ENCODE results near the gene MTUS2.
"Not testable (repeated sequence)": the region's sequence is repeated elsewhere in the genome, so short reads cannot be mapped to it uniquely, and the experiment has no call there.

The MTUS2 gene

DNA sequence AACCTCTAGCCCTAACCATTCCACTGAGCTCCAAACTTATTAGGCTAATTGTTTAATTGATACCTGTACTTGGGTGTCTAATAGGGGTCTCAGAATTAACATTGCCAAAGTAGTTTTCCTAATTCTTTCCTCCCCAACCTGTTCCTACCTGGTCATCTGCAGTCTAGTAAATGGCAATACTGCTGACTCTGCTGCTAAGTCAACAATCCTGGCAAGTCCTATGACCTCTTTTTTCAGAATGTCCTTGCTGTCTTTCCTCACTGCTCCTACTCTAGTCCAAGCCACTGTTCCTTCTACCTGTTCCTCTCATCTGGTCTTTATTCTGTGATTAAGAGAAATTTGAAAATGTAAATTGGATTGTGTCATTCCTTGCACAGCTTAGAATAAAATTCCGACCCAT is 143.9 kb downstream of the MTUS2 start:
- DNase-seq: no peak

DNA sequence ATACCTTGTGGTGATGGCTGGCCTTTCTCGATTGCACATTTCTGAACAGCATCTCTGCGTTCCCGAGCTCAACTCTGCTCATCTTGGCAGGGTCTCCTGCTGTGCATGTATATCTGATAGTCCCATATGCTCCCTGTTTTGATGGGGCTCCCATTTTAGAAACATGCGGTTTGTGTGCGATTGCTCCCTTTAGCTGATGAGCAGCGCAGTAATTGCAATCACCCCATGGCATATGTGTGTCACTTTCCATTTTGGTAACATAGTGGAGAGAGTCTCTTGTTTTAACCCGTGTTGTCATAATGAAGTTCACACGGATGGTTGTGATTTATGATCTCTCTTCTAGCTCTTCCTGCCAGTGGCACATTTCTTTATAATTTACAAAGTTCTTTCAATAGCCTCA is 144.7 kb downstream of the MTUS2 start:
- DNase-seq: no peak

DNA sequence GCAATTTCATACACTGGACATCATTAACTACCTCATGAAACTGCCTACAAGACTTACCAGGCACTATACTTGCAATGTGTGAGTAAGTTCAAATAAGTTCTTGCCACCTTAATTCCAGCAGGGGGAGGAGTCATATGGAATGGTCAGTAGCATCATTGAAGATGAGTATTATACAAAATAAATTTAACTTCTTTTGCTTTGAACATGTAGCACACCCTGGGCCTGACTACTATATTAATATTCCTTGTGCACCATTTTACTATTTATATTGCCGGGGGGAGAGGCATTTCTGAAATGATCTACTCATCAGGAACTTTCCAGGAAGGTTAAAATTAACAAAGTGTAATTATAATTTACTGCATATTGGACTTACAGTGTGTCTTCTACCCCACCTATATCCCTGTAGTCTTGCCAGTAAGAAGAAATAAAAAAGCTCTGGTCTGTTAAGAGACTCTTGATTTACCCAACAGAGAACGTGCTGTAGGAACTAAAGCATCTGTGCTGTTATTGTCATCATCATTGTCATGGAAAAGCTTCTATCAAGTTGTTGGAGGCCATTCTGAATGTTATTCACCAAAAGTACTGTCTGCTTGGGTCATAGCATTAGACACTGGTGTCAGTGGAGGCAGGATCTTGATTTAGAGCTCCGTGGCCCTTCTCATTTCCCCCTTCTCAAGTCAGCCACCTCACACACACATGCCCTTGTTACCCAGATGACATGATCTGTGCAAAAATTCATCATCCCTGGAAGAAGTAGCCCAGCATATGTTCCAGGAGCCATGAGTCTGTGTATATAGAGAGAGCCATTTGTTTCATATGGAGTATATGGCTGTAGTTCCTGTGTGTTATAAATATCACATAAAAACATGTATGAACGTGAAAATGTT is 147.1 kb downstream of the MTUS2 start:
- DNase-seq: no peak

DNA sequence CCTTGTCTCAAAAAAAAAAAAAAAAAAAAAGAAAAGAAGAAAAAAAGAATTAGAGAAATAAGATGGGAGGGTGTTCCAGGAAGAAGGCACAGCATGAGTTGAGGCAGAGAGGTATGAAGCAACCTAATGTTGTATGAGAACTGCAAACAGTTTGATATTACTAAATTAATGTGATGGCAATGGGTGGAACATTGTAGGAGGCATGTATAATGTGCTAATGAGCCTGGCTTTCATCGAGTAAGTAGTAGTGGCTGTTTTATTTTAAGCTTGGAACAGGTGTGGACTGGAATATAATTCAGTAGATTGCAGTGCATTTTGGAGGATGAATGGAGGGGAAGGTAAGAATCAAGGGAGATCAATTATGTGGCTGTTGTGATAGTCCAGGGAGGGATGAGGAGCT is 156.1 kb downstream of the MTUS2 start:
- DNase-seq: no peak

DNA sequence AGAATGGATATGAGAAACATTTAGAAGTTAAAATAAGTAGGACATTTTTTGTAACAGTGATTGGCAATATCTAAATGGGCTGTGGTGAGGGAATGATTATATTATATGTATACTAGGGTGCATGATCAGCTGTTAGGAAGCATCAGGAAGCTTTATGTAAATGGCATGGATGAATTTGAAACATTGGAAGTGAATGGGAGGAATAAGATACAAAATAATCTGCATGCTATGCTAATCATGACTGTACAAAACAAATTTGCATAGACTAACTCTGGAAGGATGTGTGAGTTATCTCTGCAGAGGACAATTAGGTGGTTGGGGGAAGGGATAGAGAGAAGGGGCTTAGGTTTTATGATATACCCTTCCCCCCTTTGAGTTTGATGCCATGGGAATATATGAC is 156.5 kb downstream of the MTUS2 start:
- DNase-seq: no peak

DNA sequence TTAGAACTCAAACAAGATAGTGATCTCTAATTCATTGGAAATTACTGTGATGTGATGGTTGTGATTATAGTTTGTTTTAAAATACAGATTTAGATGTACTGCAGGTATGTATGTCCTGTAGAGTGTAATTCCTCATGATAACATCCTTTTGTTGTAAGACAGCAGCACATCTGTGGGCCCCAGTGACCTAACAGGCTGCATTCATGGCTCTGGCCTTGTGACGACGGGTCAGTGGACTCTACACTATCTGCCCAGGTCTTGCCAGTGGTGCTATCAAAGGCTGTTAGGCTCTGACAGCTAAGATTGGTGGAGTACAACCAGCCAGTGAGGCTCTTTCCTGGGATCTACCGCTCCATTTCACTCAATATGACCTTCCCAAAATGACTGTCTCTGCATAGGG is 158.4 kb downstream of the MTUS2 start:
- DNase-seq: no peak

DNA sequence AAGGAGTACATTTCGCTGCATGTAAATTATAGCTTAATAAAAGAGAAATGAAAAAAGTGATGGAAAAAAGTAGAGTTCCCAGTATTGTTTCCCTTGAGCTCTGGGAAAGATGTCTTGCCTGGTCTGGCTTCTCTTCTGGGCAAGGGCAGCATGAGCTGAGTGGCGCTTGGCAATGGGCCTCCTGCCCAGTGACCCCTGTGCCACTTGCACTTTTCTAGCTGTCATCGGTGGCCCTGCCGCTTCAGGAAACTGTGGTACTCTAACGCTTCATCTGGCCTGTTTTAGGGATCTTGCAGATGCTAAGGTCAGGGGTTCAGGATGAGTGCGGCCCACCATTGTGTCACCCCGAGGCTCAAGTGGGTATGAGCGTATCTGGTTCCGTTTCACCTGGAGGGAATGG is 161.4 kb downstream of the MTUS2 start:
- DNase-seq: no peak

DNA sequence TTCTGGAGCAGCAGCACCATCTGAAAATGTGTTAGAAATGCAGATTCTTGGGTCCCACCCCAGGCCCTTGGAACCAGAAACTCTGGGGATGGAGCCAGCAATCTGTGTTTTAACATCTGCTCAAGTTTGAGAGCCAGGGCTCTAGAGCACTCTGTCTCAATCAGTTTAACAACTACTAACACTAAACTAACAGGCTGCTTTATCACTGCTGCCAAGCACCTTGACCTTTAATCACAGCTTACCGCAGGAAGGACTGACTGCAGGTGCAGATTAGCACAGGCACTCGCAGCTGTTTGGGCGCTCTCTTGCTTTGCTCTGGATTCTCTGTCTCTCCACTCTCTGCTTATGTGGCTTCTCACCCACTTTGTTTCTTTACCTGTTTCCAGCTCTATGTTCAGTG is 163.5 kb downstream of the MTUS2 start:
- no peak for DNase-seq

DNA sequence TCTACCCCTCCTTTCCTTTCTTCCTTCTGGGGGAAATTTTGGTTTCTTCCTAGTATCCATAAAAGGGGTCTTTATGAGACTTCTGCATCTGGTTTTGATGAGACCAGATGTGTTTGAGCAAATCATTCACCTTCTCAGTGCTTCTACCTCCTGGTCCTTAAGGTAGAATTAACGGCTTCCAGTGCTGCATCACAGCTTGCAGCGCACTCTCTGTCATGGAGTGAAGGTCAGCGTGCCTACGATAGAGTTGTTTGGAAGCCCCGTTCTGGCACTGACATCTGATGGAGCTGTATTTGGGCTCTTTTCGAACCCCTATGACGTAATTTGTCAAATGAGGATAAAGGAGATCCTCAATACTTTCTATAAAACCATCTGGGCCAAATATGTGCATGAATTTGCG is 164.2 kb downstream of the MTUS2 start:
- no peak for DNase-seq

DNA sequence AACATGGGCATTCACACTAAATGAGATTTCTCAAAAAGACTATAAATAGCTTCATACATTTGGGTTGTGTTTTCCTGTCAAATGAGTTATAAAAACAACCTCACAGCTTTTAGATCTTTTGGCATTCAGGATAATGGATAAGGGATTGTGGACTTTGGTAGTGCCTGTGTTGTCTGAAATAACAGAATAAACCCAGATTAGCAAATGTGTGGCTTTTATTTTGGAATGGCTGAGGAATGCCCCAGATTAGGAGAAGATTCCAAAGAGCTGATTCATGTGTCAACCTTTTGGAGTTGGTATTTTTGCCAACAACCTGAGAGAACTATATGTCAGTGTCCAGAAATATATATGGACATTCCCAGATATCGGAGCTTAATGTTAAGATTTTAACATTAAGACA is 164.7 kb downstream of the MTUS2 start:
- no peak for DNase-seq

DNA sequence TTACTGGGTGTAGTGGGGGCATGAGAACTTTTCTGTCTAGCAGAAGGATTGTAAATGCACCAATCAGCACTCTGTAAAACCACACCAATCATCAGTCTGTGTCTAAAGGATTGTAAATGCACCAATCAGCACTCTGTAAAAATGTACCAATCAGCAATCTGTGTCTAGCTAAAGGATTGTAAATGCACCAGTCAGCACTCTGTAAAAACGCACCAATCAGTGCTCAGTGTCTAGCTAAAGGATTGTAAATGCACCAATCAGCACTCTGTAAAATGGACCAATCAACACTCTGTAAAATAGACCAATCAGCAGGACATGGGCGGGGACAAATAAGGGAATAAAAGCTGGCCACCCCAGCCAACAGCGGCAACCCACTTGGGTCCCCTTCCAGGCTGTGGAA is 170.2 kb downstream of the MTUS2 start:
- not testable (repeated sequence) for DNase-seq

DNA sequence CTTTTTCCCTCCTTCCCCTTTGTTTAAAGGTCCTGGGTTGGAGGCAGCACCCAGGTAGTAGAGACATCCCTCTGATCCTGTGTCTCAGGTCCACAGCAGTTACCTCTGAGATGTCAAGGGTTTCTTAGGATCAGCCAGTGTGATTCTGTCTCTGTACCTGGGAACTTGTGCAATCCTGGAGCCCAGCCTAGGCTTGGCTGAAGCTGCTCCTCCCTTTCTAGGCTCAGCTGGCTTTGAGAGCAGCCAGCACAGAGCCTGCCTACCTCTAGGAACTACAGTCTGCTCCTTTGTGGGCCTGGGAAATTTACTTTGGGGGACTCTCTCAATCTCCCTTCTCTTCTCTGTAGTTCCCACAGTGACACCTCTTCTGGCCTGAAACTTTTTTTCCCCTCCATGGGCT is 171.6 kb downstream of the MTUS2 start:
- no peak for DNase-seq

DNA sequence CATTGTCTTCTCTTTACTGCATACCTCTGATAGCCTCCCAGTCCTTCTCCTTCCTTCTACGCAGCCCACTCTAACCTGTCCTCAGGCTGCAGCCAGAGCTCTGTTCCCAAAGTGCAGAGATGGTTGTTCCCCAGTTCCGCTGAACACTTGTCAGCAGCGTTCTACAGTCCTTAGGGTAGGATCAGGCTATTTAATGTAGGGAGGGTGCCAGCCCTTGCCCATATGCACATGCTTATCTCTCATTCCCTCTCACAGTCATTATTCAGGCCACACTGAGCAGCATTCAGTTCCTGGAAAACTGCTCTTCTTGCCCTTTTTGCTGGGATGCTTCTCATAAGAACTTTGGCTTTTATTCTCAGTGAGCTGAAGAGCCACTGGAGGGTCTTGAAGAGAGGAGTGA is 180.7 kb downstream of the MTUS2 start:
- DNase-seq: no peak

DNA sequence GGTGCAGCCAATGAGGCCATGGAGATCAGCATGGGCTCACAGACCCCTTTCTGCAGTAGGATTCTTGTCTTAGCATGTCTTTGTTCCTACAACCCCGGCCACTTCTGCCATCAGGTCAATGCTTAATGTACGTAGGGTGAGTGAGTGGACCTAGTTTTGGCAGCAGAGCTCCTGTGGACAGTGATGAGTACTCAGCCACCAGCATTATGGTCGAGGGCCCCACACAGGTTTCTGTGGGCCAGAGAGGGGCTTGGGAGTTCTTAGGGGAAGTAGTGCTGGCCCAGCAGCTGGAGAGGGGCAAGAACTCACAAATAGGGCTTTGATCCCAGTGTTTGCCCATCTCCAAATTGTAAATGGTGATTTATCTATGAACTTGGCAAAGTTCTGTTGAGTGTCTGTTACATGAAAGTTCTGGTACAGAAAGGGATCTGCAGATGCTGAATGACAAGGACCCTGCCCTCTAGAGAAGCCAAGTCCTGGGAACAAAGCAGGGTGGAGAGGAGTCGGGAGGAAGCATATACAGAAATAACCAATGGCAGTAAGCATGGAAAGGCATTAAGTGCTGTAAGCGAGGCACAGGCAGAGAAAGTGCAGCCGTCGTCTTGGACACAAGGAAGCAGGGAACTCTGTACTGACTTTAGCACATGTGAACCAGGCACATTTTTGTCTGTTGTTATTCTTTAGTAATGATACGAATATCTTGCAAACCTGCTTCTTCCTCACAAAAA is 185.1 kb downstream of the MTUS2 start:
- no peak for DNase-seq

DNA sequence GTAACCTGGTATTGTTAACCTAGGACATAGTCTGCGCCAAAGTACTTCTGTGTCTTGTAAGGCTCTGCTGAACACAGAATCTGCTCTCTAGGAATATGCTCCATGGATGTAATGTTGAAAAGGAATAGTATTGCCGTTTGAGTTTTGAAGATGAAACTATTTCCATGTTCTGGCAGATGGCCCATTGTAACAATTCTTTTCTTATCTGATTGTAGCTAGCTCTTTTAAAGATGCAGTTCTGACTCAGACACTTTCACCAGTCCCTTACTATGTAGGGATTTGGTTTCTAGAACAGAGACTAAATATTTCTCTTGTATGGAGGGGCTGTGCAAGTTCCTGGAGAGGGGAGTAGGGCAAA is 185.6 kb downstream of the MTUS2 start:
- no peak for DNase-seq

DNA sequence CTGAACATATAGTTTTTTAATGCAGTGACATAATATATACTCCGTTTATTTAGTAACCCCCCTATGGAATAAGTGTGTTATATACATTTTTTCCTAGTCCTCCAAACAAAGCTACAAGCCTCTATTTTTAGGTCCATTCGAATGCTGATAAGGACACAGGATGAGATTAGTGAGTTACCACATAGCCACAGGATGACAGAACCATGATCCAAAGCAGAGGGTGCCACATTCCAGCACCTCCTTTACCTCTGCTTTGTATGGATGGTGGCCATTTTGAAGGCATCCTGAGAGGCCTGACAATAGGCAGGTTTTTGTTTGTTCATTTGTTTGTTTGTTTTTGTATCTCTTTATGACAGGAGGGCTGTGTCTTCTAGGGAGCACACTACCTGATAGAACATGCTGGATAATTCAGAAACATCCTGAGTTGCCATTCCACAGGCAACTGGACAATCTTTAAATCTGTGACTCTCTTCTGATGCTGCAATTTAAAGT is 186.3 kb downstream of the MTUS2 start:
- DNase-seq: no peak

DNA sequence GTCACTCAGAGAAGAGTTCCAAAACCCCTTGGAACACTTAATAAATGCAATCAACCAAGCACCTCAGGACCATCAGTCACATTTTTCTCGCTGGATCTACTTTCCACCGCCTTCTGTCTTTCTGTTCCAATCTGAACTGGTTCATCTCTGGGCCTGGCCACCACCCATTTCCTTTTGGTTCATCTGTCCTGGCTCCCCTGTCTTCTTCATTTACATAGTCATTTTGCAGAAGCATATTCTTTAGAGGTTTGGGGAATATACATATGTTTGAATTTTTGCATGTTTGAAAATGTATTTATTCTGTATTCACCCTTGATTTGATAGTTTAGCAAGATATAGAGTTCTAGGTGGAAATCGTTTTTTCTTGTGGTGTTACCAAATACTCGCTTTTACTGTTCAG is 188.2 kb downstream of the MTUS2 start:
- no peak for DNase-seq

DNA sequence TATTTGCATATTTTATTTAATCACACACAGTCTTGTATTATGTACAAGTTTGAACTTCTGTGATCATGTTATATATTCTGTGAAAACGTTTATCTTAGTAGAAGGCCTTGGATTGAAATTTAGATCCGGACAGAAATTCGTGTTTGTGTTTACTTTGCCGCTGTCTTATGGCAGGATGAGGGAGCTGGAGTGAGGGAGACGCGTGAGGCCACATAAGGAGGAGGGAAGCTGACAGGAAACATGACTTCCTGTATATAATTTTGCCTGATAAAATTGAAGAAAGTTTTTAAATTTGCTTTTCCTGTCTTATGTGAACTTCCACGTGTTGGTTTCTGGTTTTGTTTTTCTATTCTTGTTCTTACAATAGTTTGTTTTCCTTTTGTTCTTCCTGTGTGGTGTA is 200.2 kb downstream of the MTUS2 start:
- no peak for DNase-seq

DNA sequence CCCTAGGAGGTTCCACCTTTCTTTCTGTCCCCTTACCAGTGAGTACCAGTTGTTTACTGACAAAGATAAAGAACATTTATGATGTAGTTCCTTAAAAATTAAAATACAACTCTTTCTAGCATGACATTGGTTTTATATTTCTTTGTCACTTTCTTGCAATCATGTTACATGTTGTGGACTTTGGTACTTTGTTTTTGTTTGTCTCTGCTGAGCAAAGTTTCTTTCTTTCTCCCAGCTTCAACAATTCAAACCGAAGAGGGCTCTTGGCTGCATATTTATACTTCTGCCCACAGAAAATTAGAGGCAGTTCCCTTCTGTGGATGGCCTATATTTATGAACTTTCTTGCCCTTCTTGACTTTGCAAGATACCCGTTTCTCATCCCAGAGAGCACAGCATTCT is 201.2 kb downstream of the MTUS2 start:
- DNase-seq: no peak

DNA sequence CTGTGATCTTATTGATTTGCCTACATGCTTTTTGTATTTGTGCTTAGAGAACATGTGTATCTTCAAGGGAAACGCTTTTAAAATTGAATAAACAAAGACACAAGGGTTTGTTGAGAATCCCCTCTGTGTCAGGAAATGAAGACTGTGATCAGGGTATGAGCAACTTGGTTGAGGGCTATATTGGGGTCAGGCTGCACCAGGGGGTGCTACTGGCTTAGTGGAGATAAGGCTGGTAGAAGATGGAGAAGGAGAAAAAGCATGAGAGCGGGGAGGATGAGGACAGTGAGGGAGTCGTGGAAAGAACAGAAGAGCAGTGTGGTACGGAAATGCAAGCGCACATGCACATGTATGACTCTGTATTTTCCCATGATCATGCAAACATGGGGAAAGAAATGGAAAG is 201.6 kb downstream of the MTUS2 start:
- DNase-seq: no peak

DNA sequence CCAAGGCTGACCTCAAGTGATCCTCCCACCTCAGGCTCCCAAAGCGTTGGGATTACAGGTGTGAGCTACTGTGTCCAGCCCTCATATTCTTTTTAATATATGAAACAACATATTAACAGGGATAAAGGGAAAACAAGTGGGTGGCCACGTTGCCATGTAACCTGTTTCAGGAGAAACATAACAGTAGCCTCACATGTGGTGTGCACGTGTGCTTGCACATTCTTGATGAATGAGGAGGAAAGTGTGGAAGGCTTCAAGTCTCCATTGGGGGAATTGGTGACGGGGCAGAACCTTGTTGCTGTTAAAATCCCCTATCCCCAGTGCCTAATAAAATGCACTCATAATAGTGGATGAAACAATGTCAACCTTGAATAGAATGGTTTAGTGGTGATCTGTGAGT is 202.3 kb downstream of the MTUS2 start:
- DNase-seq: no peak

DNA sequence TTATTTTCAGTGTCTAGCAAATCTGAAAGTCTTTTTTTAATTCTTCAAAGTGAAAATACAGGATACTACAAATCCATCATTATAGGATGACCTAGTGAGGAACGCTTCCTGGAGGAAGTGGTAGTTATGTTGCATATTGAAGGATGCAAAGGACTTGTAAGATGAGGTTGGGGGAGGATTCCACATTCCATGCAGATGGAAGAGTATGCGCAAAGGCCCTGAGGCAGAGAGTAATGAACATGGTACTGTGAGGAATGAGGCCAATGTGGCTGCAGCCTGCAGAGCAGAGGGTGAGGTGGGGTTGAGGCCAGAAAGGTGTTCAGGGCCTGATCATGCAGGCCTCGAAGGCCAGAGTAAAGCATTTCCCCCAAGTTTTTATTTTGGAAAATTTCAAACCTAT is 202.8 kb downstream of the MTUS2 start:
- DNase-seq: no peak

DNA sequence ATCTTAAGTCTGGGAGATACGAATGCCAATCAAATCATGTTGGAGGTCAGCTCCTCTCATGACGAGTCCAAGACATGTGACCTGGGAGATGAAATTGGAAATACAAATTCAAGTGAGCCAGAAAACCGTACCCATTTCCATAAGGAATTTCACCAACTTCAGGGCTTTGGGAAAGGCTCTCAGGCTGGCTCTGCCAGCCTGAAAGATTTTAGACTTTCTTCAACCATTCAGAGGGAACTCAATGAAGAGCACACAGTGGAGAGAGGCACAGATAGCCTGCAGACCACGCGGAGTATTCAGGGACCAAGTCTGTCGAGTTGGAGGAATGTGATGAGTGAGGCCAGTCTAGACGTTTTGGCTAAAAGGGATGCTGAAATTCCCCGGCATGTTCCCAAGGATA is 204.6 kb downstream of the MTUS2 start:
- DNase-seq: no peak

DNA sequence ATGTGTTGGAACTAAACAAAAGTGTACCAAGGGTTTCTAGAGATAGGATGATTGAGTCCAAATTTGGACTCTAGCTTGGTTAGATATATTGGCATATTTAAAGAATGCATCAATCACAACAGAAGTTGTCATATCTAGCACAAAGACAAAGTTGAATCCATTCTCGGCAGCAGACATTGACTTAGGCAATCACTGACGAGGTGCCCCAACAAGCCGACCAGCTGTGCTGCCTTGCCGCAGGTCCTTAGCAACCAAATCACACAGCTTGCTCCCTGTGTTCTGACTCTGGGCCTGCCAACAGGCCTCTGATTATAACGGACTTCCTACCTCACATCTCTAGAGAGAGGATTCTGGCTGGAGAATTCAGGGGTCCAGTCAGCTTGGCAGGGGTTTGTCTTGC is 208.7 kb downstream of the MTUS2 start:
- DNase-seq: no peak

DNA sequence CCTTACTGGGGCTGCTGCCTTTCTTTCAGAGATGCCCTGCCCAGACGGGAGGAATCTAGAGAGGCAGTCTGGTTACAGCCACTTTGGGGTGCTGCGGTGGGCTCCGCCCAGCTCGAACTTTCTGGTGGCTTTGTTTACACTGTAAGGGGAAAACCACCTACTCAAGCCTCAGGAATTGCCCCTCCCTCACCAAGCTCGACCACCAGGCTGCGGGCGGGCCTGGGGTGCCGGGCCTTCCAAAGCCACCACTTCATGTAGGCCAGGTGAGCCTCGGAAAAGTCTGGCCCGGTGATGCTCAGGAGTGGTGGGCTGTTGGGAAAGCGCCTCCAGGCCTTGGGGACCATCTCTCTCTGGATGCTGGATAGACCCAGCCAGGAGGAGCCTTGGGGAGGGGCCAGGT is 218.6 kb downstream of the MTUS2 start:
- DNase-seq: no peak

Data from CD4-positive, alpha-beta T cell treated with Interleukin-4 for 1 hour (primary cell).